H9 (cell line): ENCODE measurements around the gene SPATS2. TPM values are rescaled to one million over a fixed set of nuclear protein-coding genes. Genes with fewer than 3 reads are reported as not detected.
A peak's percentile ranks its signal among the peaks of the same experiment; 100 is the strongest.

Experiments used
- DNase-seq: peaks from one replicate; pipeline ENCODE4 v3.0.0-alpha.2; 2017
- H2AFZ ChIP-seq: one replicate; pipeline ENCODE4 v1.6.1; 2013; ENCODE audit warnings: mild to moderate bottlenecking, low read length, control low read depth, moderate library complexity
- H2AK5ac ChIP-seq: 2 replicates; pipeline ENCODE4 v1.6.1; 2013; ENCODE audit warnings: low read length, control low read depth, mixed read lengths; ENCODE audit not compliant: insufficient read length
- H2BK120ac ChIP-seq: one replicate; pipeline ENCODE4 v1.6.1; 2013; ENCODE audit warnings: low read depth, mild to moderate bottlenecking, low read length, control low read depth, inconsistent platforms; ENCODE audit not compliant: poor library complexity, severe bottlenecking
- H2BK12ac ChIP-seq: 2 replicates; pipeline ENCODE4 v1.6.1; 2013; ENCODE audit warnings: low read length, control low read depth, mixed read lengths, low read depth; ENCODE audit not compliant: insufficient read length
- H2BK15ac ChIP-seq: 2 replicates; pipeline ENCODE4 v1.6.1; 2013; ENCODE audit warnings: low read depth, low read length, control low read depth
- H2BK20ac ChIP-seq: one replicate; pipeline ENCODE4 v1.6.1; 2013; ENCODE audit warnings: low read depth, mild to moderate bottlenecking, low read length, control low read depth, inconsistent platforms; ENCODE audit not compliant: poor library complexity, severe bottlenecking
- H2BK5ac ChIP-seq: 2 replicates; pipeline ENCODE4 v1.6.1; 2013; ENCODE audit warnings: low read length, control low read depth, mixed read lengths; ENCODE audit not compliant: insufficient read length
- H3K14ac ChIP-seq: 2 replicates; pipeline ENCODE4 v1.6.1; 2013; ENCODE audit warnings: low read length, control low read depth; ENCODE audit not compliant: insufficient read depth
- H3K18ac ChIP-seq: 2 replicates; pipeline ENCODE4 v1.6.1; 2013; ENCODE audit warnings: low read depth, mild to moderate bottlenecking, mixed read lengths, low read length, control low read depth; ENCODE audit not compliant: insufficient read length
- H3K23ac ChIP-seq: 2 replicates; pipeline ENCODE4 v1.6.1; 2013; ENCODE audit warnings: low read length, control low read depth, mixed read lengths, low read depth; ENCODE audit not compliant: insufficient read length
- H3K23me2 ChIP-seq: 2 replicates; pipeline ENCODE4 v1.6.1; 2013; ENCODE audit warnings: low read depth, mild to moderate bottlenecking, mixed read lengths, low read length, control low read depth; ENCODE audit not compliant: insufficient read length, poor library complexity, severe bottlenecking
- H3K27ac ChIP-seq: 2 replicates; pipeline ENCODE4 v1.5.1; 2013; ENCODE audit warnings: low read length, control low read depth, mixed read lengths, low read depth; ENCODE audit not compliant: insufficient read length
- H3K27me3 ChIP-seq: 2 replicates; pipeline ENCODE4 v1.6.1; 2013; ENCODE audit warnings: low read length, control low read depth, inconsistent platforms; ENCODE audit not compliant: insufficient read depth
- H3K4ac ChIP-seq: 2 replicates; pipeline ENCODE4 v1.6.1; 2013; ENCODE audit warnings: low read depth, mild to moderate bottlenecking, control low read depth, inconsistent platforms, low read length, moderate library complexity
- H3K4me1 ChIP-seq: 2 replicates; pipeline ENCODE4 v1.6.1; 2013; ENCODE audit warnings: low read length, control low read depth, inconsistent platforms; ENCODE audit not compliant: insufficient read depth
- H3K4me2 ChIP-seq: 2 replicates; pipeline ENCODE4 v1.6.1; 2013; ENCODE audit warnings: low read length, control low read depth, mixed read lengths; ENCODE audit not compliant: insufficient read length, insufficient read depth
- H3K56ac ChIP-seq: 2 replicates; pipeline ENCODE4 v1.6.1; 2013; ENCODE audit warnings: low read depth, mild to moderate bottlenecking, mixed read lengths, low read length, control low read depth; ENCODE audit not compliant: insufficient read length
- H3K79me1 ChIP-seq: 2 replicates; pipeline ENCODE4 v1.6.1; 2013; ENCODE audit warnings: low read depth, mild to moderate bottlenecking, moderate library complexity, low read length, control low read depth, inconsistent platforms; ENCODE audit not compliant: insufficient read depth, poor library complexity, severe bottlenecking
- H3K79me2 ChIP-seq: 2 replicates; pipeline ENCODE4 v1.6.1; 2013; ENCODE audit warnings: low read length, control low read depth, inconsistent platforms; ENCODE audit not compliant: insufficient read depth
- H3K9ac ChIP-seq: 2 replicates; pipeline ENCODE4 v1.6.1; 2013; ENCODE audit warnings: low read length, control low read depth, mixed read lengths; ENCODE audit not compliant: insufficient read length; ENCODE audit errors: extremely low read depth
- H3K9me3 ChIP-seq: one replicate; pipeline ENCODE4 v1.6.1; 2013; ENCODE audit warnings: low read depth, low read length, inconsistent platforms; ENCODE audit not compliant: control insufficient read depth
- H3T11ph ChIP-seq: one replicate; pipeline ENCODE4 v1.6.1; 2013; ENCODE audit warnings: mild to moderate bottlenecking, low read length, control low read depth, inconsistent platforms
- H4K20me1 ChIP-seq: one replicate; pipeline ENCODE4 v1.6.1; 2013; ENCODE audit not compliant: control insufficient read depth, insufficient read length, insufficient read depth
- H4K5ac ChIP-seq: 2 replicates; pipeline ENCODE4 v1.6.1; 2013; ENCODE audit warnings: low read depth, mild to moderate bottlenecking, mixed read lengths, low read length, control low read depth; ENCODE audit not compliant: insufficient read length
- H4K8ac ChIP-seq: replicated peaks from 2 replicates; pipeline ENCODE4 v1.6.1; 2013; ENCODE audit warnings: low read length, control low read depth, mixed read lengths, low read depth; ENCODE audit not compliant: insufficient read length
- H4K91ac ChIP-seq: 2 replicates; pipeline ENCODE4 v1.6.1; 2013; ENCODE audit warnings: low read depth, mild to moderate bottlenecking, moderate library complexity, mixed read lengths, low read length, control low read depth; ENCODE audit not compliant: insufficient read length
- H3K27ac Mint-ChIP-seq, 3 experiments: 2 replicates in 2 of 3; 3 replicates in 1 of 3; pipeline ENCODE4 v1.8.0; 2020 to 2021; ENCODE audit warnings: mixed read lengths in 3 of 3, mild to moderate bottlenecking in 1 of 3, moderate library complexity in 1 of 3
- H3K27me3 Mint-ChIP-seq: 2 replicates; pipeline ENCODE4 v1.8.0; 2021; ENCODE audit warnings: low read depth, mild to moderate bottlenecking, moderate library complexity, mixed read lengths
- H3K36me3 Mint-ChIP-seq, 3 experiments: 2 replicates in 2 of 3; 3 replicates in 1 of 3; pipeline ENCODE4 v1.8.0; 2020 to 2021; ENCODE audit warnings: low read depth in 3 of 3, mixed read lengths in 3 of 3; ENCODE audit not compliant: insufficient read depth in 1 of 3
- H3K4me1 Mint-ChIP-seq, 2 experiments: 2 replicates each; pipeline ENCODE4 v1.8.0; 2020; ENCODE audit warnings: mixed read lengths in 2 of 2
- H3K4me3 Mint-ChIP-seq, 2 experiments: 2 replicates in 1 of 2; 3 replicates in 1 of 2; pipeline ENCODE4 v1.8.0; 2020 to 2021; ENCODE audit warnings: mild to moderate bottlenecking in 2 of 2, mixed read lengths in 2 of 2, moderate library complexity in 1 of 2
- H3K9me3 Mint-ChIP-seq, 2 experiments: 2 replicates in 1 of 2; 3 replicates in 1 of 2; pipeline ENCODE4 v1.8.0; 2020; ENCODE audit warnings: mild to moderate bottlenecking in 2 of 2, mixed read lengths in 2 of 2, moderate library complexity in 1 of 2
- CTCF ChIP-seq: fragments of 200-600 bp; sonication (generic); conservative IDR thresholded peaks from 3 replicates; pipeline ENCODE4 v1.8.0; 2021; ENCODE audit warnings: antibody characterized with exemption, mild to moderate bottlenecking
- WGBS: extraction: QIAGEN DNeasy Blood & Tissue Kit; methylation state at CpG from one replicate; pipeline ENCODE4 v1.1.7; 2013; ENCODE audit warnings: missing lambda C conversion rate, low lambda C conversion rate, mixed read lengths; ENCODE audit not compliant: insufficient read length; ENCODE audit errors: extremely low coverage; 5-methylcytosine and 5-hydroxymethylcytosine counted together
- total RNA-seq: library from RNA; stranded (reverse); gene quantifications from 2 replicates; pipeline ENCODE4 v1.2.1, GENCODE V29; 2021

Gene SPATS2
- total RNA-seq, 1 experiment from 2014 or later: 17.1 TPM

DNA sequence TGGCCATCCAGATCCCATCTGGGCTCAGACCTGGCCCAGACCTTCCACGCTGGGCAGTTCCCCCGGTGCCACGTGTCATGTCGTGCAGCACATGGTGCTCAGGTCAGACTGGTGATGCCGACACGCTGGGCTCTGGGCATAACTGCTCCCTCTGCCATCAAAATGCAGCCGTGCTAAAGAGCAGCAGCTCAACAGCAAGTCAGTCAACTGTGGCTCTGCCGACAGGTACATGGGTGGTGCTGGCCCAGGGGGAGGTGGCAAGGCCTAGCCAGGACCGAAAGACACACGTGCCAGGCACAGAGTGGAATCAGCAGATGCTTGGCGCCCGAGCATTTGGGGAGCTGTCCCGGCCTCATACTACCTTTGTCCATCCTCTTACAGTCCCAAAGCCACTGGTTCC lies 199.1 kb downstream of the SPATS2 start:
- H2BK120ac ChIP-seq: no peak overlapping the region
- peaks cover 19 to 43% (median 40%) of the 10 kb centered on the region in 3 experiments; a peak in 6 of 7 replicates for H3K36me3 Mint-ChIP-seq
- no peak overlapping the region for H3K23ac ChIP-seq
- H2BK20ac ChIP-seq: no peak overlapping the region
- H3K9ac ChIP-seq: no peak overlapping the region
- no peaks in the 10 kb centered on the region; the same call in 1 of the 2 replicates for H3K79me2 ChIP-seq
- H3K4me1 Mint-ChIP-seq: peaks cover 2 to 14% of the 10 kb centered on the region in 2 experiments
- no peaks in the 10 kb centered on the region for H4K20me1 ChIP-seq
- no peak for TF ChIP-seq CTCF
- H2BK12ac ChIP-seq: no peak overlapping the region
- peaks cover 6% of the 10 kb centered on the region for H3K23me2 ChIP-seq
- H3K9me3 Mint-ChIP-seq: peaks cover 0 to 3% of the 10 kb centered on the region in 2 experiments; a peak in 1 of 5 replicates
- H2BK5ac ChIP-seq: no peak overlapping the region
- H3K4me2 ChIP-seq: peak overlapping the region; percentile 74
- no peak overlapping the region for H3K27ac ChIP-seq
- no peak for DNase-seq
- H3K18ac ChIP-seq: no peak overlapping the region
- no peaks in the 10 kb centered on the region for H3K9me3 ChIP-seq
- no peak overlapping the region for H3K14ac ChIP-seq
- H3K27me3 Mint-ChIP-seq: no peaks in the 10 kb centered on the region; the same call in 1 of the 2 replicates
- H3K27me3 ChIP-seq: no peaks in the 10 kb centered on the region
- peak overlapping the region; percentile 19 to 44; a peak in 3 of 5 replicates for H3K4me3 Mint-ChIP-seq
- no peak overlapping the region for H3K56ac ChIP-seq
- H4K5ac ChIP-seq: no peak overlapping the region
- no CpG with 5 or more reads among the region's 13 CpGs for WGBS
- H4K91ac ChIP-seq: no peak overlapping the region
- no peak overlapping the region for H3K4ac ChIP-seq
- no peak overlapping the region for H4K8ac ChIP-seq
- H3K27ac Mint-ChIP-seq: peak overlapping the region in 1 of 3 experiments; percentile 55; a peak in 1 of 7 replicates
- no peak overlapping the region for H3T11ph ChIP-seq
- H3K4me1 ChIP-seq: no peaks in the 10 kb centered on the region
- no peak overlapping the region for H2AFZ ChIP-seq
- no peak overlapping the region for H2BK15ac ChIP-seq
- peaks cover 3% of the 10 kb centered on the region for H3K79me1 ChIP-seq
- no peak overlapping the region for H2AK5ac ChIP-seq
